ENCODE measurements around the gene CCL3.

The CCL3 gene

DNA sequence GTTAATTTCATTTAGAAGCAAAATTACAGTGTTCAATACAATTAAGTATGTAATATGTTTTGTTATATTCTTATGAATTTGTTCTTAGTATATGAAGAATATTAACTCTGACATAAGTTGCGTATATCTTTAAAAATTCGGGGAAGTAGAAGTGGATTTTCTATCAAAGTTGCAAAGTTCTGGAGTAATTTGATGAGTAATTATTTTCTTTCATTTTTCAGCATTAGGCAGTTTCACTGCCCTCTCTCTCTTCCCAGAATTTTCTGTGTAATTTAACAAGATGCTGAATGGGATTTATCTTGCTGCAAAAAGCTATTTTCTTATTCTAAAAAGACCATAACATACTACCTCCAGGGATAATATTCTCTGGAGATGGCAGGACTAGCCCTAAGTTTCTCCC is 34.8 kb downstream of the CCL3 start:
- TF ChIP-seq, protein P1, sequence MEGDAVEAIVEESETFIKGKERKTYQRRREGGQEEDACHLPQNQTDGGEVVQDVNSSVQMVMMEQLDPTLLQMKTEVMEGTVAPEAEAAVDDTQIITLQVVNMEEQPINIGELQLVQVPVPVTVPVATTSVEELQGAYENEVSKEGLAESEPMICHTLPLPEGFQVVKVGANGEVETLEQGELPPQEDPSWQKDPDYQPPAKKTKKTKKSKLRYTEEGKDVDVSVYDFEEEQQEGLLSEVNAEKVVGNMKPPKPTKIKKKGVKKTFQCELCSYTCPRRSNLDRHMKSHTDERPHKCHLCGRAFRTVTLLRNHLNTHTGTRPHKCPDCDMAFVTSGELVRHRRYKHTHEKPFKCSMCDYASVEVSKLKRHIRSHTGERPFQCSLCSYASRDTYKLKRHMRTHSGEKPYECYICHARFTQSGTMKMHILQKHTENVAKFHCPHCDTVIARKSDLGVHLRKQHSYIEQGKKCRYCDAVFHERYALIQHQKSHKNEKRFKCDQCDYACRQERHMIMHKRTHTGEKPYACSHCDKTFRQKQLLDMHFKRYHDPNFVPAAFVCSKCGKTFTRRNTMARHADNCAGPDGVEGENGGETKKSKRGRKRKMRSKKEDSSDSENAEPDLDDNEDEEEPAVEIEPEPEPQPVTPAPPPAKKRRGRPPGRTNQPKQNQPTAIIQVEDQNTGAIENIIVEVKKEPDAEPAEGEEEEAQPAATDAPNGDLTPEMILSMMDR (IDR thresholded peaks at IDR 0.05; ENCODE audit: low read depth, low read length, missing control alignments) = no peak
- no peak overlapping the region for H3K4me3 ChIP-seq (replicated peaks; ENCODE audit: low read depth, low read length)
- no peak for DNase-seq (ENCODE audit: extremely low read depth, low read depth)

GRCh38 chr17:36049643-36050042 is 40.3 kb downstream of the CCL3 start:
- H3K4me3 ChIP-seq (replicated peaks; ENCODE audit: low read depth, low read length) = no peak overlapping the region
- no peak for DNase-seq (ENCODE audit: extremely low read depth, low read depth)
- TF ChIP-seq, protein P1 (IDR thresholded peaks at IDR 0.05; ENCODE audit: low read depth, low read length, missing control alignments) = no peak

DNA sequence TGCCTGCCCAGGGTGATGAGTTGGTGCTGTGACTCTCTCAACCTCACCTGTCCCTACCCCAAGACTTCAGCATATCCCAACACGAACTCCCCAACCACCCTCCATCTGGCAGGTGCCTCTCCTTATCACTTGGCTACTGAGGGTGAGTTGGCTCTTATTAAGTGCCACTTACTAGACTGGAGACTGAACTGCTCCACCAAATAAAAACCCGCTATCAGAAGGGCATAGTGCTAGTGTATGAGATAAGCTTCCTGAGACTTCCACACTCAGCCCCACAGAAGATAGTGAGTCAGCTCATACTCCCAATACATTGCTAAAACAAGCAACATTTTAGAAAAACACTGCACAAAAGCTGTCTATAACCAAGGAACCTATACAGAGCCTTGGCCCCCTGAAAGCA is 41.9 kb downstream of the CCL3 start:
- no peak for DNase-seq (ENCODE audit: extremely low read depth, low read depth)
- H3K4me3 ChIP-seq (replicated peaks; ENCODE audit: low read depth, low read length) = no peak overlapping the region
- TF ChIP-seq, protein P1 (IDR thresholded peaks at IDR 0.05; ENCODE audit: low read depth, low read length, missing control alignments) = no peak

Data from HFF-Myc (cell line).